GM23248 (cell line): ENCODE data around the gene LSP1.

Experiments
- EZH2 ChIP-seq: fragments of 200-600 bp; sonication (generic); IDR thresholded peaks from 2 replicates; pipeline ENCODE4 v1.6.1; 2018; ENCODE audit warnings: antibody characterized with exemption, mild to moderate bottlenecking; ENCODE audit not compliant: insufficient read depth, poor library complexity, severe bottlenecking
- EZH2phosphoT487 ChIP-seq: fragments of 200-600 bp; sonication (generic); IDR thresholded peaks from 2 replicates; pipeline ENCODE4 v1.6.1; 2018; ENCODE audit warnings: antibody characterized with exemption, moderate library complexity, mild to moderate bottlenecking, low read depth; ENCODE audit not compliant: insufficient read depth

- TF ChIP-seq EZH2 (no peak), EZH2phosphoT487 (no peak)
Measured at GRCh38 chr11:1880746-1881441, 28.0 kb downstream of the LSP1 start.
